HG02885 (cell line): ENCODE data around the gene MYO5A.
"Not testable (repeated sequence)": the region's sequence is repeated elsewhere in the genome, so short reads cannot be mapped to it uniquely, and the experiment has no call there.

ENCODE experiments used
- ATAC-seq: cut with Tn5 transposase; IDR thresholded peaks from one replicate; pipeline ENCODE4 v1.9.1; 2021; ENCODE audit warnings: mild to moderate bottlenecking; ENCODE audit not compliant: unreplicated experiment, poor library complexity

Gene MYO5A

GRCh38 chr15:52546031-52546751 lies 17.5 kb upstream of the MYO5A start:
- ATAC-seq: no peak

GRCh38 chr15:52540374-52541012 lies 11.8 kb upstream of the MYO5A start:
- ATAC-seq: no peak

GRCh38 chr15:52537459-52537858 lies 8.8 kb upstream of the MYO5A start:
- no peak for ATAC-seq

- no peak for ATAC-seq
These were observed 3.7 kb upstream of the MYO5A start for GRCh38 chr15:52532427-52532826.

- ATAC-seq: no peak
These were observed 1.3 kb upstream of the MYO5A start for GRCh38 chr15:52529940-52530339.

- ATAC-seq: peak; percentile 0
These were observed 753 bp upstream of the MYO5A start for GRCh38 chr15:52529341-52529924.

GRCh38 chr15:52527911-52528563 lies 643 bp downstream of the MYO5A start:
- peak; percentile 8 for ATAC-seq

- ATAC-seq: no peak
These were observed 1.3 kb downstream of the MYO5A start for GRCh38 chr15:52527196-52527910.

- no peak for ATAC-seq
These were observed 4.2 kb downstream of the MYO5A start for GRCh38 chr15:52524223-52525136.

GRCh38 chr15:52523647-52524046 lies 5.0 kb downstream of the MYO5A start:
- no peak for ATAC-seq

GRCh38 chr15:52523192-52523591 lies 5.5 kb downstream of the MYO5A start:
- no peak for ATAC-seq

GRCh38 chr15:52521682-52522081 lies 7.0 kb downstream of the MYO5A start:
- no peak for ATAC-seq

GRCh38 chr15:52520421-52520820 lies 8.3 kb downstream of the MYO5A start:
- ATAC-seq: no peak

GRCh38 chr15:52518487-52519371 lies 10.0 kb downstream of the MYO5A start:
- no peak for ATAC-seq

GRCh38 chr15:52517014-52517413 lies 11.7 kb downstream of the MYO5A start:
- no peak for ATAC-seq

GRCh38 chr15:52515343-52515742 lies 13.3 kb downstream of the MYO5A start:
- no peak for ATAC-seq

GRCh38 chr15:52514482-52514881 lies 14.2 kb downstream of the MYO5A start:
- ATAC-seq: no peak

GRCh38 chr15:52512869-52513268 lies 15.8 kb downstream of the MYO5A start:
- not testable (repeated sequence) for ATAC-seq

GRCh38 chr15:52511084-52511483 lies 17.6 kb downstream of the MYO5A start:
- ATAC-seq: no peak
